PC-9 (cell line): ENCODE data around the gene BET1L.

Source experiments
- EZH2 ChIP-seq: fragments of 200-600 bp; sonication (generic); IDR thresholded peaks from 2 replicates; pipeline ENCODE4 v1.8.0; 2017; ENCODE audit warnings: antibody characterized with exemption, low read depth
- TF ChIP-seq, protein P1 (sequence below): fragments of 200-600 bp; sonication (generic); conservative IDR thresholded peaks from 2 replicates; pipeline ENCODE4 v1.6.1; 2017; ENCODE audit warnings: mixed run types, antibody characterized with exemption, mild to moderate bottlenecking, moderate library complexity

DNA sequence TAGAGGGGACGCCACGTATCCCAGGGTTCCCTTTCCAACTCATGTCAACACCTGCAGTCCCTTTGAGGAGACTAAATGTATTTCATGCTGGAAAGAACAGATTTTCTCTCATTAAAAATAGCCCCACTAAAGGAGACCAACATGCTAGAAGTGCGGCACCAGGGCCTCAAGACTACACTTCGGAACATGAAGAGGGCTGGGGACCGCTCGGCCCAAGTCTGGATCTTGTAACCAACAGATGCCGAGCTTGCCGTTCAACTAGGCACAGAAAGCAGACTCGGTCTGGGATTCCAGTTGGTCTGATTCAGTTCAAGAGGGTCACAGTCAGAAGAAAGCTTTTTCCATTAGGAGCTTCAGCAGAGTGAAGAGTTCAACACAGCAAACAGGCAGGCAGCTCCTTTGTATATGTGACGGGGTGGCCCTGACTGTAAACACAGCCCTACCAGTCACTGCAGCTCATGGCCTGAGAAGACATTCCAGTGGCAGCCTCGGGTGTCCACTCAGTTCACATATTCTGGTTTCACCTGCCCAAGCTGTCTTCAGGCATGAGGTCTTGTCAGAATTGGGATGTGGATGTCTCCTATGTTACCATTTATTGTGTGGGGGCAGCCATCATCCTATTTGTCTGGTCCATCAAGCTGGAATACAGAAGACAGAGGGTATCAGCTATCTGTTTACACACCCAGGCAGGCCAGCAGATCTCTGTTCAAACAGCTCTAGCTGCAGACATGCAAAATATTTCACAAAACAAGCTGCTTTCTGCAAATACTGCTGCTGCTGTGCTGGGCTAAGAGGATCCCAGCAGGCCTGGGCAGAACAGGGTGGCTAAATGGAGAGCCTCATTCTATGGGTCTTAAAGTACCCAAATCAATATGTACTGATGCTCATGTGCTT, 9.1 kb upstream of the BET1L start:
- TF ChIP-seq, protein P1, sequence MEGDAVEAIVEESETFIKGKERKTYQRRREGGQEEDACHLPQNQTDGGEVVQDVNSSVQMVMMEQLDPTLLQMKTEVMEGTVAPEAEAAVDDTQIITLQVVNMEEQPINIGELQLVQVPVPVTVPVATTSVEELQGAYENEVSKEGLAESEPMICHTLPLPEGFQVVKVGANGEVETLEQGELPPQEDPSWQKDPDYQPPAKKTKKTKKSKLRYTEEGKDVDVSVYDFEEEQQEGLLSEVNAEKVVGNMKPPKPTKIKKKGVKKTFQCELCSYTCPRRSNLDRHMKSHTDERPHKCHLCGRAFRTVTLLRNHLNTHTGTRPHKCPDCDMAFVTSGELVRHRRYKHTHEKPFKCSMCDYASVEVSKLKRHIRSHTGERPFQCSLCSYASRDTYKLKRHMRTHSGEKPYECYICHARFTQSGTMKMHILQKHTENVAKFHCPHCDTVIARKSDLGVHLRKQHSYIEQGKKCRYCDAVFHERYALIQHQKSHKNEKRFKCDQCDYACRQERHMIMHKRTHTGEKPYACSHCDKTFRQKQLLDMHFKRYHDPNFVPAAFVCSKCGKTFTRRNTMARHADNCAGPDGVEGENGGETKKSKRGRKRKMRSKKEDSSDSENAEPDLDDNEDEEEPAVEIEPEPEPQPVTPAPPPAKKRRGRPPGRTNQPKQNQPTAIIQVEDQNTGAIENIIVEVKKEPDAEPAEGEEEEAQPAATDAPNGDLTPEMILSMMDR = no peak
- no peak for TF ChIP-seq EZH2
